HG02623 (cell line): ENCODE results near the gene ICAM5.
"Not testable (repeated sequence)": the region's sequence is repeated elsewhere in the genome, so short reads cannot be mapped to it uniquely, and the experiment has no call there.

Experiments used
- ATAC-seq: cut with Tn5 transposase; IDR thresholded peaks from one replicate; pipeline ENCODE4 v1.9.1; 2021; ENCODE audit warnings: moderate library complexity; ENCODE audit not compliant: unreplicated experiment

The ICAM5 gene

GRCh38 chr19:10269333-10270179, 20.2 kb upstream of the ICAM5 start:
- ATAC-seq, result no peak

- peak; percentile 28 for ATAC-seq
These were observed 19.6 kb upstream of the ICAM5 start for GRCh38 chr19:10270180-10270615.

GRCh38 chr19:10270616-10271394, 18.9 kb upstream of the ICAM5 start, which contains the start of gene ICAM1:
TSS of gene ICAM1 (plus strand) at chr19:10271120. CDS start at chr19:10271160, 40 bp downstream.
- ATAC-seq, result no peak

- no peak for ATAC-seq
These were observed 18.1 kb upstream of the ICAM5 start for GRCh38 chr19:10271543-10272086.

- ATAC-seq, result no peak
These were observed 15.2 kb upstream of the ICAM5 start for GRCh38 chr19:10274589-10274988.

GRCh38 chr19:10277795-10278589, 11.8 kb upstream of the ICAM5 start:
- ATAC-seq, result no peak

GRCh38 chr19:10278935-10279334, 10.8 kb upstream of the ICAM5 start:
- no peak for ATAC-seq

GRCh38 chr19:10279737-10280442, 9.9 kb upstream of the ICAM5 start:
- no peak for ATAC-seq

GRCh38 chr19:10282043-10282442, 7.7 kb upstream of the ICAM5 start:
- ATAC-seq, result not testable (repeated sequence)

- ATAC-seq, result no peak
These were observed 6.3 kb upstream of the ICAM5 start for GRCh38 chr19:10283301-10284064.

GRCh38 chr19:10284065-10284959, 5.4 kb upstream of the ICAM5 start:
- no peak for ATAC-seq

- ATAC-seq, result no peak
These were observed 4.8 kb upstream of the ICAM5 start for GRCh38 chr19:10284960-10285278.

- no peak for ATAC-seq
These were observed 4.4 kb upstream of the ICAM5 start for GRCh38 chr19:10285393-10285792.

- no peak for ATAC-seq
These were observed 2.7 kb upstream of the ICAM5 start, which contains the start of gene ICAM4 for GRCh38 chr19:10286803-10287737. TSS of gene ICAM4 (plus strand) at chr19:10286955. CDS start at chr19:10287013, 58 bp downstream.

GRCh38 chr19:10288662-10289166, 1.0 kb upstream of the ICAM5 start:
- ATAC-seq, result no peak

- no peak for ATAC-seq
These were observed 451 bp upstream of the ICAM5 start for GRCh38 chr19:10289167-10289835.
